Retinal pigment epithelial cell (primary cell): ENCODE data around the gene IQCE.

Experiments used
- DNase-seq: peaks from one replicate; pipeline ENCODE4 v3.0.0-alpha.2; 2010; ENCODE audit warnings: low read depth
- H3K4me3 ChIP-seq: 2 replicates; pipeline ENCODE4 v1.5.1; 2011; ENCODE audit warnings: mild to moderate bottlenecking, low read length, control low read depth, moderate library complexity
- CTCF ChIP-seq: conservative IDR thresholded peaks from 2 replicates; pipeline ENCODE4 v1.5.1; 2011; ENCODE audit warnings: low read depth, low read length, control low read depth, inconsistent platforms

Gene IQCE

GRCh38 chr7:2640482-2640830 lies 81.7 kb downstream of the IQCE start:
- TF ChIP-seq CTCF, result no peak
- no peak overlapping the region for H3K4me3 ChIP-seq
- no peak for DNase-seq

DNA sequence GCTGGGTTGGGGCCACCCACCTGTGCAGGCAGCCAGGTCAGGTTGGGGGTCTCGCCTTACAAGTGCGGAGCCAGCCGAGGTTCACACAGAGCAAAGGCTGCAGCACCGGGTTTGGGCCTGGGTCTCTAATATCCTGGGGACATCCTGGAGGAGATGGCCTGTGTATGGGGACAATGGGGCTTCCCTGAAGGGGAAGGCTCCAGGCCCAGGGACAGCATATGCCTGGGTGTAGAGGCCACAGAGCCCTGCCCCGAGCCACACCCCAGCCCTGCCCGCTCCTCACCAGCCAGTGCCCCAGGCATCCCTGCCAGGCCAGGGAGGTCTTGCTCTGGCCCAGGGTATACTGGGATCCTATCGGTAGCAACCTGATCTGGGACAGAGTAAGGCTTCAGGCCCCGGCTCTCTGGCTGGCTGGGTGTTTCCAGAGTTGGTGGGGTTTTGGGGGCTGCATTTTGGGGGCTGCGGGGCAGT lies 82.1 kb downstream of the IQCE start:
- H3K4me3 ChIP-seq, result no peak overlapping the region
- no peak for TF ChIP-seq CTCF
- no peak for DNase-seq

GRCh38 chr7:2641406-2642393 lies 82.9 kb downstream of the IQCE start:
- no peak overlapping the region for H3K4me3 ChIP-seq
- no peak for TF ChIP-seq CTCF
- peak; percentile 95 for DNase-seq

- DNase-seq, result no peak
- peak; percentile 48 for TF ChIP-seq CTCF
- no peak overlapping the region for H3K4me3 ChIP-seq
Observed at GRCh38 chr7:2643386-2644219, 84.8 kb downstream of the IQCE start.

GRCh38 chr7:2644220-2644561 lies 85.4 kb downstream of the IQCE start:
- DNase-seq, result no peak
- no peak overlapping the region for H3K4me3 ChIP-seq
- TF ChIP-seq CTCF, result no peak

DNA sequence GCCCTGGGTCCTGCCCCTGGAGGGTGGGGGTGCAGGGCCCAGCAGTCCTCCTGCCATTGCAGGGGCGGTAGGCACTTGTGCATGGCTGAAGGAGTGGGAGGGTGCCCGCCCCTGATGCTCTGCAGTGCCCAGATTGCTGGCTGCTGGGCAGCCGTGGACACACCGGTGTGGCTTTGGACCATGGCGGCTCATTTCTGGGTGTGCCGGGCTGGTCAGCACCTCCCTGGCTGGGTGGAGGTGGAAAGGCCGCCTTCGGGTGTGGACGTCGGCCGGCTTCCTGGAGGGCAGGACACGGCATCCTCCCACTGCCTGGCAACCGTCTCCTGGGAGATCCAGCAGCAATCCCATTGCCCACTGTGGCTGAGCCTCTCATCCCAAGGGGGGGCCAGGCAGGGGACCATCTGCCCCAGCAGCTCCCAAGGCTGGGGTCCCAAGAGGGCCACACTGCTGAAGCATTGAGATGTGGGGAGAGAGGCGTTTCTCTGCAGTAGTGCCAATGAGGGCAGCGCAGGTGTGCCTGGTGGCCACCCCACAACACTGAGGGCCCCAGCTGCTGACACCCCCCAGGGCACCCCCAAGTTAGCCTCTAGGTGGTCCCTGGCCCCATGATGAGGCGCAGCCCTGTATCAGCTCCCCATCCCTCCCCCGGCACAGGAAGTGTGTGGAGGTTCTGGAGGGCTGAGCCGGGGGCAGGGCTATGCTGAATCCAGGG lies 85.9 kb downstream of the IQCE start:
- no peak overlapping the region for H3K4me3 ChIP-seq
- no peak for DNase-seq
- no peak for TF ChIP-seq CTCF
